ENCODE results near the gene YIPF3.

YIPF3 gene

GRCh38 chr6:43532201-43532600 lies 15.5 kb upstream of the YIPF3 start:
- Histone ChIP-seq H3K4me3 (replicated peaks; ENCODE audit: insufficient read depth, low read length) (no peak overlapping the region), H3K27me3 (ENCODE audit: insufficient read depth, poor library complexity, severe bottlenecking) (no peaks in the 10 kb centered on the region), H3K27ac (replicated peaks) (no peak overlapping the region)
- DNase-seq (ENCODE audit: low read depth in 1 of 2, low spot score in 1 of 2): no peak
- TF ChIP-seq GABPA (IDR thresholded peaks at IDR 0.05; ENCODE audit: low read depth) (no peak), REST (IDR thresholded peaks at IDR 0.05; ENCODE audit: insufficient replicate concordance, low read depth) (no peak), SPI1 (IDR thresholded peaks at IDR 0.05; ENCODE audit: borderline replicate concordance, low read depth) (no peak), POLR2AphosphoS5 (IDR thresholded peaks at IDR 0.05; ENCODE audit: low read depth) (no peak), CTCF (IDR thresholded peaks at IDR 0.05; ENCODE audit: insufficient read depth, low read length) (no peak)

GRCh38 chr6:43524483-43524961 lies 7.8 kb upstream of the YIPF3 start:
- H3K27ac ChIP-seq (replicated peaks): no peak overlapping the region
- DNase-seq (ENCODE audit: low read depth in 1 of 2, low spot score in 1 of 2): no peak
- no peaks in the 10 kb centered on the region for H3K27me3 ChIP-seq (ENCODE audit: insufficient read depth, poor library complexity, severe bottlenecking)
- no peak overlapping the region for H3K4me3 ChIP-seq (replicated peaks; ENCODE audit: insufficient read depth, low read length)
- no peak for TF ChIP-seq CTCF (IDR thresholded peaks at IDR 0.05; ENCODE audit: insufficient read depth, low read length)
- no peak for TF ChIP-seq REST (IDR thresholded peaks at IDR 0.05; ENCODE audit: insufficient replicate concordance, low read depth)
- TF ChIP-seq POLR2AphosphoS5 (IDR thresholded peaks at IDR 0.05; ENCODE audit: low read depth): no peak

- TF ChIP-seq CTCF (IDR thresholded peaks at IDR 0.05; ENCODE audit: insufficient read depth, low read length) (no peak), SPI1 (IDR thresholded peaks at IDR 0.05; ENCODE audit: borderline replicate concordance, low read depth) (no peak), GABPA (IDR thresholded peaks at IDR 0.05; ENCODE audit: low read depth) (no peak), REST (IDR thresholded peaks at IDR 0.05; ENCODE audit: insufficient replicate concordance, low read depth) (no peak), POLR2AphosphoS5 (IDR thresholded peaks at IDR 0.05; ENCODE audit: low read depth) (peak; percentile 60; the same call in 1 of the 2 replicates)
- Histone ChIP-seq H3K4me3 (replicated peaks; ENCODE audit: insufficient read depth, low read length) (no peak overlapping the region), H3K27me3 (ENCODE audit: insufficient read depth, poor library complexity, severe bottlenecking) (no peaks in the 10 kb centered on the region), H3K27ac (replicated peaks) (no peak overlapping the region)
- no peak for DNase-seq (ENCODE audit: low read depth in 1 of 2, low spot score in 1 of 2)
These were observed 6.6 kb upstream of the YIPF3 start for GRCh38 chr6:43523284-43523683.

Data from HL-60 (cell line).